GM12892 (cell line): ENCODE measurements around the gene ZNF423.

Source experiments
- POLR2A ChIP-seq: IDR thresholded peaks from 2 replicates; pipeline ENCODE4 v1.6.1; 2011; ENCODE audit warnings: low read depth, low read length, control low read depth
- POLR2AphosphoS5 ChIP-seq: IDR thresholded peaks from 2 replicates; pipeline ENCODE4 v1.6.1; 2011; ENCODE audit warnings: low read depth, low read length, control low read depth

GRCh38 chr16:49602976-49603310, 253.0 kb downstream of the ZNF423 start:
- no peak for TF ChIP-seq POLR2A
- TF ChIP-seq POLR2AphosphoS5, result no peak
